NB4 (cell line): ENCODE results near the gene PJVK.
"Not testable (repeated sequence)": the region's sequence is repeated elsewhere in the genome, so short reads cannot be mapped to it uniquely, and the experiment has no call there.

Source experiments
- DNase-seq: peaks from one replicate; pipeline ENCODE4 v3.0.0; 2010; ENCODE audit warnings: low read depth
- H3K4me3 ChIP-seq: one replicate; pipeline ENCODE4 v1.5.1; 2011; ENCODE audit warnings: mild to moderate bottlenecking, low read depth, low read length, moderate library complexity
- MYC ChIP-seq: IDR thresholded peaks from 2 replicates; pipeline ENCODE4 v1.6.1; 2011; ENCODE audit warnings: low read depth, low read length
- POLR2A ChIP-seq: IDR thresholded peaks from 2 replicates; pipeline ENCODE4 v1.6.1; 2011; ENCODE audit warnings: mild to moderate bottlenecking; ENCODE audit not compliant: insufficient read length; ENCODE audit errors: extremely low read depth
- TF ChIP-seq, protein P1 (sequence below): IDR thresholded peaks from one replicate; pipeline ENCODE4 v1.5.1; 2012; ENCODE audit warnings: low read depth, low read length
- TF ChIP-seq, protein P2 (sequence below): IDR thresholded peaks from 2 replicates; pipeline ENCODE4 v1.6.1; 2011; ENCODE audit warnings: low read depth, low read length

PJVK gene

DNA sequence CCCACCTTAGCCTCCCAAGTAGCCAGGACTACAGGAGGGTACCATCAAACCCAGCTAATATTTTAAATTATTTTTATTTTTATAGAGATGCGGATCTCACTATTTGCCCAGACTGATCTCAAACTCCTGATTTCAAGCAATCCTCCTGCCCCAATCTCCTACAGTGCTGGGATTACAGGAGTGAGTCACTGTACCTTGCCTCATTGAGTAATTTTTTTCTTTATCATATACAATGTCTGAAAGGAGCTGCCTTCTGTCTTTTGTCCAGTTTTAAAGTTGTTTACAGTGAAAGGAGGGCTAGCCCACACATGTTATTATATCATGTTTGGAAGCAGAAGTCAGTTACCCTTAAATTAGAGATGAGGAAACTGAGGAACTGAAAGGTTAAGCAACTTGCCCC is 32.8 kb upstream of the PJVK start:
- no peak for DNase-seq
- TF ChIP-seq POLR2A (no peak), MYC (no peak)
- TF ChIP-seq, protein P1, sequence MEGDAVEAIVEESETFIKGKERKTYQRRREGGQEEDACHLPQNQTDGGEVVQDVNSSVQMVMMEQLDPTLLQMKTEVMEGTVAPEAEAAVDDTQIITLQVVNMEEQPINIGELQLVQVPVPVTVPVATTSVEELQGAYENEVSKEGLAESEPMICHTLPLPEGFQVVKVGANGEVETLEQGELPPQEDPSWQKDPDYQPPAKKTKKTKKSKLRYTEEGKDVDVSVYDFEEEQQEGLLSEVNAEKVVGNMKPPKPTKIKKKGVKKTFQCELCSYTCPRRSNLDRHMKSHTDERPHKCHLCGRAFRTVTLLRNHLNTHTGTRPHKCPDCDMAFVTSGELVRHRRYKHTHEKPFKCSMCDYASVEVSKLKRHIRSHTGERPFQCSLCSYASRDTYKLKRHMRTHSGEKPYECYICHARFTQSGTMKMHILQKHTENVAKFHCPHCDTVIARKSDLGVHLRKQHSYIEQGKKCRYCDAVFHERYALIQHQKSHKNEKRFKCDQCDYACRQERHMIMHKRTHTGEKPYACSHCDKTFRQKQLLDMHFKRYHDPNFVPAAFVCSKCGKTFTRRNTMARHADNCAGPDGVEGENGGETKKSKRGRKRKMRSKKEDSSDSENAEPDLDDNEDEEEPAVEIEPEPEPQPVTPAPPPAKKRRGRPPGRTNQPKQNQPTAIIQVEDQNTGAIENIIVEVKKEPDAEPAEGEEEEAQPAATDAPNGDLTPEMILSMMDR, result no peak
- TF ChIP-seq, protein P2, sequence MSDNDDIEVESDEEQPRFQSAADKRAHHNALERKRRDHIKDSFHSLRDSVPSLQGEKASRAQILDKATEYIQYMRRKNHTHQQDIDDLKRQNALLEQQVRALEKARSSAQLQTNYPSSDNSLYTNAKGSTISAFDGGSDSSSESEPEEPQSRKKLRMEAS, result no peak
- no peak overlapping the region for H3K4me3 ChIP-seq

DNA sequence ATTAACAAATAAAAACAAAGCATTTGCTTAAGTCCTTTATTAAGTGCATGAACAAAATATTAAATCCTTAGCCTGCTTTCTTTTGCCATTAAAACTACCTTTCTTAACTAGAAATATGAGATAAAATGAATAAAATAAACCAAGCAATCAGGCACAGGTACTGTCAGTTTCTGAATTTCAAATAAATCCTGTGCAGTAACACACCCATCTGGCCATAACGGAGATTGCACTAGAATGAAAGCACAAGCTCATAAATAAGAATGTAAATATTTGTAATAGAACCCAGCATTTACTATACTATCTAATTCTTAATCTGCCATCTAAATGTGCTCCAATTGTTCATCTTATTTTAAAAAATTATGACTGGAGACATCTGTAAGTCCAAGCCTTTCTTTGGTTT is 32.1 kb upstream of the PJVK start:
- H3K4me3 ChIP-seq, result no peak overlapping the region
- DNase-seq, result peak; percentile 22
- TF ChIP-seq, protein P1, result no peak
- no peak for TF ChIP-seq POLR2A

DNA sequence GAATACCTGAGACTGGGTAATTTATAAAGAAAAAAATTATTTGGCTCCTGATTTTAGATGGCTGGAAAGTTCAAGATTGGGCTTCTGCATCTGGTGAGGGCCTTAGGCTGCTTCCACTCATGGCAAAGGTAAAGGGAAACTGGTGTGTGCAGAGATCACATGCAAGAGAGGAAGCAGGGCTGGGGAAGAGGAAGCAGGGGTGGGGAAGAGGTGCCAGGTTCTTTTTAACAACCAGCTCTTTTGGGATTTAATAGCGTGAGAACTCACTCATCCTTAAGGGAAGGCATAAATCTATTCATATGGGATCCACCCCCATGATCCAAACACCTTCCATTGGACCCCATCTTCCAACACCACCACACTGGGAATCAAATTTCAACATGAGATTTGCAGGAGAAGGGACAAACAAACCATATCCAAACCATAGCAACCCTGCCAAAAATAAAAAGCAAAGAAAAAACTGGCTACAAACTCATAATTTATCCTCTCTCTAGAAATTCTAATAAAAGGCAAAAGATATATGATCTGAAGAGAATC is 30.6 kb upstream of the PJVK start:
- no peak for DNase-seq
- TF ChIP-seq, protein P1, result no peak
- TF ChIP-seq MYC (no peak), POLR2A (no peak)
- TF ChIP-seq, protein P2, result no peak
- no peak overlapping the region for H3K4me3 ChIP-seq

DNA sequence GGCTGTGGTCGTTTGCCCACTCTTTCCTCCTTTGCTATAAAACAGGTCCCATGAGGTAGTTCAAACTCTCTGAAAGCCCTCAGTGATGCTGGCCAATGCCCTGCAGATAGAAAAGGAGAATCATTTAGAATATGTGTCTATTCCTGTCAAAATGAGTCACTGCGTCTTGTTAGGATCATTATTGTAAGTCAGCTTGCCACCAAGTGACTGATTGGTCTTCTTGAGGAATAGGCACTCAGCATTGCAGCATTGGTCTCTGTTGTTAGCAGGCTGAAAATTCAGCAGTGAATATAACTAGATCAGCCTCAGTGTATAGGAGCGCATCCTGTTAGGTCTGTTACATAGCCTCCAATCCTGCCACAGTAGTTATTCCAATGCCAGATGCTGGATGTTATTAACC is 29.1 kb upstream of the PJVK start:
- DNase-seq, result no peak
- no peak overlapping the region for H3K4me3 ChIP-seq
- TF ChIP-seq MYC (no peak), POLR2A (no peak)
- TF ChIP-seq, protein P2, result no peak
- TF ChIP-seq, protein P1, result no peak

DNA sequence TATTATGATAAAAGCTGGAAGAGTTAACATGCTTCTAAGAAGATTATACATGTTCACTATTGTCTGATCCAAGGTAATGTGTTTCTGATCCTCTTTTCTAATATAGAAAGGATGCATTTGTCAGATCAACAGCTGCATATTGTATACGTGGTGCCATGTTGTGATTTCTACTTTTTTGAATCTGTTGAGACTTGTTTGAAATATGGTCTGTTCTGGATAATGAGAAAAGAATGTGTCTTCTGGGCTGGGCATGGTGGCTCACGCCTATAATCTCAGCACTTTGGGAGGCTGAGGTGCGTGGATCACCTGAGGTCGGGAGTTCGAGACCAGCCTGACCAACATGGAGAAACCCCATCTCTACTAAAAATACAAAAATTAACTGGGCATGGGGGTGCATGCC is 27.4 kb upstream of the PJVK start:
- H3K4me3 ChIP-seq, DNase-seq: not testable (repeated sequence)

DNA sequence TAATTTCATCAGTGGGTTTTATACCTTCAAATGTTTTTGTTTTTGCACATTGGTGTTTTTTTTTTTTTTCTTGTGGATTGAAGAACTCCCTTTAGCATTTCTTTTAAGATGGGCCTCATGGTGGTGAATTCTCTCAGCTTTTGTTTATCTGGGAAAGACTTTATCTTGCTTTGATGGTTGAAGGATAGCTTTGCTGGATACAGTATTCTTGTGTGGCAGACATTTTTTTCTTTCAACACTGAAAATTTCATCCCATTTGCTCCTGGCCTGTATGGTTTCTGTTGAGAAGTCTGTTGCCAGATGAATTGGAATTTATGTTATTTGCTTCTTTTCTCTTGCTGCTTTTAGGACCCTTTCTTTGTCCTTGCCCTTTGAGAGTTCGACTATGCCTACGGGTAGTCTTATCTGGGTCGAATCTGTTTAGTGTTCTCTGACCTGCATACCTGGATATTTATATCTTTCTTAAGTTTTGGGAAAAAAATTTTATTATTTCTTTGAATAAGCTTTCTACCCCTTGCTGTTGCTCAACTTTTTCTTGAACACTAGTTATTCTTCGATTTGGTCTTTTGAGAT is 25.8 kb upstream of the PJVK start:
- no peak overlapping the region for H3K4me3 ChIP-seq
- TF ChIP-seq, protein P2, result no peak
- TF ChIP-seq, protein P1, result no peak
- TF ChIP-seq POLR2A (no peak), MYC (no peak)
- DNase-seq, result no peak
